H1 (cell line): Measurements from ENCODE around the gene BCKDHA. TPM values are rescaled to one million over a fixed set of nuclear protein-coding genes. Genes with fewer than 3 reads are reported as not detected.

Experiments
- HDAC6 ChIP-seq: IDR thresholded peaks from one replicate; pipeline ENCODE4 v1.7.1; 2012; ENCODE audit warnings: low read depth, mild to moderate bottlenecking, inconsistent platforms, low read length, moderate library complexity
- KDM4A ChIP-seq: IDR thresholded peaks from one replicate; pipeline ENCODE4 v1.7.1; 2012; ENCODE audit warnings: low read depth, mild to moderate bottlenecking, moderate library complexity, low read length, inconsistent platforms; ENCODE audit not compliant: severe bottlenecking
- MAX ChIP-seq: IDR thresholded peaks from 2 replicates; pipeline ENCODE4 v1.6.1; 2012; ENCODE audit warnings: inconsistent platforms
- PHF8 ChIP-seq: fragments of 200-600 bp; sonication (generic); conservative IDR thresholded peaks from 2 replicates; pipeline ENCODE4 v1.7.1; 2012; ENCODE audit warnings: low read depth, mild to moderate bottlenecking, inconsistent platforms, low read length, moderate library complexity
- RNF2 ChIP-seq: fragments of 200-900, 300-1000 bp; sonication (generic); IDR thresholded peaks from 2 replicates; pipeline ENCODE4 v1.7.1; 2016; ENCODE audit warnings: borderline replicate concordance, low read depth, mild to moderate bottlenecking, antibody characterized with exemption, low read length; ENCODE audit not compliant: poor library complexity, severe bottlenecking; ENCODE audit errors: missing control alignments
- SIN3A ChIP-seq, 2 experiments: IDR thresholded peaks in 1 of 2; conservative IDR thresholded peaks in 1 of 2; 2 replicates each; pipeline ENCODE4 v1.6.1; 2011 to 2012; ENCODE audit warnings: low read length in 2 of 2, improper control_type of control experiment in 1 of 2, low read depth in 1 of 2, mild to moderate bottlenecking in 1 of 2
- ZNF274 ChIP-seq: IDR thresholded peaks from 2 replicates; pipeline ENCODE4 v1.7.0; 2012; ENCODE audit warnings: low read length, borderline replicate concordance; ENCODE audit errors: extremely low read depth
- polyA plus RNA-seq, 7 experiments: library from polyadenylated mRNA; depleted of rRNA in 3 of 7; stranded (reverse) in 5 of 7; unstranded in 2 of 7; fragments of >200 nt in 5 of 7; fragments of 200-250 nt in 2 of 7; gene quantifications; 1 replicate in 5 of 7; 2 replicates in 1 of 7; 4 replicates in 1 of 7; pipeline versions ENCODE4 v1.2.1 to v1.2.3, GENCODE V29; 2011 to 2013; ENCODE audit warnings: missing spikeins in 2 of 7, mixed read lengths in 2 of 7
- total RNA-seq: library from RNA; stranded (reverse); fragmentation: NEBNext Ultra II Directional; extraction: Animal tissue kit (Norgen Biotek cat#: 25700); gene quantifications from 2 replicates; pipeline ENCODE4 v1.2.1, GENCODE V29; 2021
- TF ChIP-seq, protein P1 (sequence below), 3 experiments: IDR thresholded peaks; 1 replicate in 2 of 3; 2 replicates in 1 of 3; pipeline versions ENCODE4 v1.5.1 to v1.6.1; 2011; ENCODE audit warnings: low read length in 3 of 3, mild to moderate bottlenecking in 3 of 3, inconsistent platforms in 2 of 3, low read depth in 1 of 3, moderate library complexity in 1 of 3; ENCODE audit not compliant: insufficient read depth in 1 of 3; ENCODE audit errors: control extremely low read depth in 1 of 3

Gene BCKDHA
- total and polyA plus RNA-seq, 2 of the 8 experiments (the other 6 are each of a cell fraction or from before 2014, with no cell fraction given): 14.2 to 69.6 TPM

DNA sequence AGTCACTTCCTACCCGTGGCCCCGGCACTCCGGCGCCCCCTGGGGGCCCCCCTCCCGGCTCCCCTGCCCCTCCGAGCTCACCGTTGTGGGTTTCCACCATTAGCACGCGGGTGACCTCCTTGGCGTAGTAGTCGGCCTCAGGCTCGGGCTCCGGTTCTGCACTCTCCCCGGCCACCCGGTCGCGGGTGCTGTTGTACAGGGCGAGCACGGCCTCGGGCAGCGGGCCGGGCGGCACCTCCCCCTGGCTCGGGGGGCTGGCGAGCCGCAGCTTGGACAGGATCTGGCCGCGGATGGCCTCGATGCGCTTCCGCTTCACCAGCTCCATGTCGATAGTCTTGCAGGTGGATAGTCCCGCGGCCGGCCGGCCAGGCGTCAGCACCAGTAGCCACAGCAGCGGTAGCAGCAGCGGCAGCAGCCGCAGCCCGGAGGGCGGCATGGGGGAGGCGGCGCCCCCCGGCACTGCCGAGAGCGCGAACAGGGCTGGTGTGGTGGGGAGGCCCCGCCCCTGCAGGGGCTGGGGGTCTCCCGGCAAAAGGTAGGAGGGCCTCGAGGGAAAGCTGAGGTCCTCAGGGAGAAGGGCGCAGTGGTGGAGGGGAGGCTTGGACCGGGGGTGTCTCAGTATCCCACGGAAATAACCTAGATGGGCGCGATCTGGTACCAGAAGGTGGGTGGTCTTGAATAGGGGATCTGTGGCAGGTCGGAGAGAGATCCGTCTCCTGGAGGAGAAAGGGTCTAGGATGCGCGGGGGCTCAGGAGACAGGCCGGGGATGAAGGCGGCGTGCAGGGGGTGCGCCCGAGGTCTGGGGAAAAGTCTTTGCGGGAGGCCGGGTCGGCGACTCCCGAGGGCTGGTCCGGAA lies 44.8 kb upstream of the BCKDHA start (continued):
- TF ChIP-seq RNF2: peak; percentile 38
- 0 out of 4 replicates have a peak, but pooled peaks of 1 of the 2 experiments have one; percentile 15 for TF ChIP-seq SIN3A (conservative IDR thresholded peaks at IDR 0.05 in 1 of 2, IDR thresholded peaks at IDR 0.05 in 1 of 2; ENCODE audit: low read depth in 1 of 2, low read length in 2 of 2)
- TF ChIP-seq, protein P1, sequence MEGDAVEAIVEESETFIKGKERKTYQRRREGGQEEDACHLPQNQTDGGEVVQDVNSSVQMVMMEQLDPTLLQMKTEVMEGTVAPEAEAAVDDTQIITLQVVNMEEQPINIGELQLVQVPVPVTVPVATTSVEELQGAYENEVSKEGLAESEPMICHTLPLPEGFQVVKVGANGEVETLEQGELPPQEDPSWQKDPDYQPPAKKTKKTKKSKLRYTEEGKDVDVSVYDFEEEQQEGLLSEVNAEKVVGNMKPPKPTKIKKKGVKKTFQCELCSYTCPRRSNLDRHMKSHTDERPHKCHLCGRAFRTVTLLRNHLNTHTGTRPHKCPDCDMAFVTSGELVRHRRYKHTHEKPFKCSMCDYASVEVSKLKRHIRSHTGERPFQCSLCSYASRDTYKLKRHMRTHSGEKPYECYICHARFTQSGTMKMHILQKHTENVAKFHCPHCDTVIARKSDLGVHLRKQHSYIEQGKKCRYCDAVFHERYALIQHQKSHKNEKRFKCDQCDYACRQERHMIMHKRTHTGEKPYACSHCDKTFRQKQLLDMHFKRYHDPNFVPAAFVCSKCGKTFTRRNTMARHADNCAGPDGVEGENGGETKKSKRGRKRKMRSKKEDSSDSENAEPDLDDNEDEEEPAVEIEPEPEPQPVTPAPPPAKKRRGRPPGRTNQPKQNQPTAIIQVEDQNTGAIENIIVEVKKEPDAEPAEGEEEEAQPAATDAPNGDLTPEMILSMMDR (IDR thresholded peaks at IDR 0.05; ENCODE audit: control extremely low read depth in 1 of 3, insufficient read depth in 1 of 3, low read depth in 1 of 3, low read length in 3 of 3): peak; percentile 29 to 52 (median 31)
- TF ChIP-seq ZNF274: no peak
- no peak for TF ChIP-seq HDAC6
- TF ChIP-seq PHF8: 0 out of 2 replicates have a peak, but pooled peaks have one; percentile 37
- TF ChIP-seq MAX: peak; percentile 34; the same call in 1 of the 2 replicates
- TF ChIP-seq KDM4A: peak; percentile 61
